GM23338 (cell line): ENCODE data around the gene NFKBIZ. TPM values are rescaled to one million over a fixed set of nuclear protein-coding genes. Genes with fewer than 3 reads are reported as not detected.

ENCODE experiments used
- ATAC-seq: fragments of 200-7000 bp; cut with Tn5 transposase; 3 replicates; pipeline ENCODE4 v1.9.1; 2020
- DNase-seq: peaks from one replicate; pipeline ENCODE4 v3.0.0-alpha.2; 2015; ENCODE audit warnings: low spot score
- H2AFZ ChIP-seq: fragments of 200-600 bp; sonication (generic); 2 replicates; pipeline ENCODE4 v1.8.0; 2016; ENCODE audit warnings: antibody characterized with exemption, mild to moderate bottlenecking, moderate library complexity
- H3F3A ChIP-seq: fragments of 200-600 bp; sonication (generic); replicated peaks from 2 replicates; pipeline ENCODE4 v1.8.0; 2017; ENCODE audit warnings: antibody characterized with exemption, mixed run types, low read depth
- H3K27ac ChIP-seq: fragments of 200-600 bp; sonication (generic); 2 replicates; pipeline ENCODE4 v1.6.1; 2016; ENCODE audit warnings: low read depth
- H3K27me3 ChIP-seq: fragments of 200-600 bp; sonication (generic); 2 replicates; pipeline ENCODE4 v1.8.0; 2016; ENCODE audit warnings: mild to moderate bottlenecking, mixed run types, moderate library complexity; ENCODE audit not compliant: insufficient read depth
- H3K36me3 ChIP-seq: fragments of 200-600 bp; sonication (generic); 2 replicates; pipeline ENCODE4 v1.8.0; 2016; ENCODE audit warnings: mild to moderate bottlenecking; ENCODE audit not compliant: insufficient read depth
- H3K4me1 ChIP-seq: fragments of 200-600 bp; sonication (generic); 2 replicates; pipeline ENCODE4 v1.8.0; 2016; ENCODE audit warnings: mild to moderate bottlenecking, moderate library complexity; ENCODE audit not compliant: insufficient read depth
- H3K4me2 ChIP-seq: fragments of 200-600 bp; sonication (generic); 2 replicates; pipeline ENCODE4 v1.7.1; 2017; ENCODE audit warnings: mixed run types
- H3K4me3 ChIP-seq: fragments of 200-600 bp; sonication (generic); 2 replicates; pipeline ENCODE4 v1.6.1; 2016; ENCODE audit warnings: mixed run types
- H3K79me2 ChIP-seq: fragments of 200-600 bp; sonication (generic); replicated peaks from 2 replicates; pipeline ENCODE4 v1.8.0; 2017; ENCODE audit warnings: mild to moderate bottlenecking; ENCODE audit not compliant: insufficient read depth
- H3K9me2 ChIP-seq: fragments of 200-600 bp; sonication (generic); 2 replicates; pipeline ENCODE4 v1.8.0; 2017; ENCODE audit not compliant: insufficient read depth
- H4K20me1 ChIP-seq: fragments of 200-600 bp; sonication (generic); replicated peaks from 2 replicates; pipeline ENCODE4 v1.8.0; 2017; ENCODE audit warnings: mild to moderate bottlenecking; ENCODE audit not compliant: insufficient read depth
- H3K27ac Mint-ChIP-seq: 2 replicates; pipeline ENCODE4 v1.8.0; 2020; ENCODE audit warnings: inconsistent platforms, mild to moderate bottlenecking, moderate library complexity, mixed read lengths
- H3K27me3 Mint-ChIP-seq: 3 replicates; pipeline ENCODE4 v1.8.0; 2022; ENCODE audit warnings: low read depth, mild to moderate bottlenecking, moderate library complexity, mixed read lengths, inconsistent platforms; ENCODE audit not compliant: insufficient read depth, poor library complexity
- H3K36me3 Mint-ChIP-seq: 3 replicates; pipeline ENCODE4 v1.8.0; 2021; ENCODE audit warnings: low read depth, mild to moderate bottlenecking, inconsistent platforms, moderate library complexity, mixed read lengths
- H3K4me1 Mint-ChIP-seq: 3 replicates; pipeline ENCODE4 v1.8.0; 2020; ENCODE audit warnings: mild to moderate bottlenecking, inconsistent platforms, mixed read lengths
- H3K4me3 Mint-ChIP-seq: 3 replicates; pipeline ENCODE4 v1.8.0; 2021; ENCODE audit warnings: moderate library complexity, mild to moderate bottlenecking, inconsistent platforms, mixed read lengths
- H3K9me3 Mint-ChIP-seq: 3 replicates; pipeline ENCODE4 v1.8.0; 2020; ENCODE audit warnings: moderate library complexity, mild to moderate bottlenecking, inconsistent platforms, mixed read lengths
- CREB1 ChIP-seq: fragments of 250-450 bp; sonication (Bioruptor Pico); IDR thresholded peaks from 2 replicates; pipeline ENCODE4 v1.5.0; 2020; ENCODE audit warnings: low read depth, mild to moderate bottlenecking, moderate library complexity
- CTCF ChIP-seq, 2 experiments: fragments of 200-600 bp in 1 of 2; sonication (generic) in 1 of 2; conservative IDR thresholded peaks; 2 replicates each; pipeline versions ENCODE4 v1.5.1 to v1.6.1; 2016 to 2017; ENCODE audit warnings: antibody characterized with exemption in 2 of 2, low read depth in 2 of 2, mild to moderate bottlenecking in 2 of 2, moderate library complexity in 1 of 2
- ETS1 ChIP-seq: IDR thresholded peaks from 2 replicates; pipeline ENCODE4 v1.6.1; 2016; ENCODE audit warnings: antibody characterized with exemption
- EZH2 ChIP-seq: fragments of 200-600 bp; sonication (generic); IDR thresholded peaks from one replicate; pipeline ENCODE4 v1.8.0; 2017; ENCODE audit warnings: antibody characterized with exemption, mild to moderate bottlenecking, low read depth; ENCODE audit not compliant: unreplicated experiment
- EZH2phosphoT487 ChIP-seq: fragments of 200-600 bp; sonication (generic); IDR thresholded peaks from one replicate; pipeline ENCODE4 v1.8.1; 2018; ENCODE audit warnings: antibody characterized with exemption; ENCODE audit not compliant: unreplicated experiment
- JUNB ChIP-seq: IDR thresholded peaks from one replicate; pipeline ENCODE4 v1.6.1; 2016; ENCODE audit warnings: antibody characterized with exemption; ENCODE audit not compliant: unreplicated experiment
- NANOG ChIP-seq: IDR thresholded peaks from 2 replicates; pipeline ENCODE4 v1.6.1; 2016; ENCODE audit warnings: antibody characterized with exemption, borderline replicate concordance
- POLR2AphosphoS5 ChIP-seq: IDR thresholded peaks from 2 replicates; pipeline ENCODE4 v1.6.1; 2016; ENCODE audit warnings: antibody characterized with exemption, low read depth
- REST ChIP-seq: IDR thresholded peaks from one replicate; pipeline ENCODE4 v1.6.1; 2018; ENCODE audit warnings: antibody characterized with exemption; ENCODE audit not compliant: unreplicated experiment
- STAT1 ChIP-seq: IDR thresholded peaks from one replicate; pipeline ENCODE4 v1.6.1; 2016; ENCODE audit warnings: antibody characterized with exemption; ENCODE audit not compliant: unreplicated experiment
- ZNF114 ChIP-seq: fragments of 250-450 bp; sonication (Bioruptor Pico); IDR thresholded peaks from 2 replicates; pipeline ENCODE4 v1.5.0; 2020; ENCODE audit warnings: mild to moderate bottlenecking, moderate library complexity
- ZNF331 ChIP-seq: fragments of 250-450 bp; sonication (Bioruptor Pico); IDR thresholded peaks from 2 replicates; pipeline ENCODE4 v1.5.0; 2020; ENCODE audit warnings: low read depth, mild to moderate bottlenecking, moderate library complexity
- ZNF462 ChIP-seq: fragments of 250-450 bp; sonication (Bioruptor Pico); IDR thresholded peaks from 2 replicates; pipeline ENCODE4 v1.5.0; 2020; ENCODE audit warnings: mild to moderate bottlenecking, moderate library complexity
- polyA plus RNA-seq: library from polyadenylated mRNA; unstranded; fragments of >200 nt; fragmentation: Nextera tagmentation; extraction: Ambion mirVana; gene quantifications from 2 replicates; pipeline ENCODE4 v1.2.1, GENCODE V29; 2016
- total RNA-seq: library from RNA; depleted of rRNA; stranded (reverse); fragments of >200 nt; shearing (Covaris generic); gene quantifications from 2 replicates; pipeline ENCODE4 v1.2.3, GENCODE V29; 2014

NFKBIZ gene
- total and polyA plus RNA-seq, 2 experiments from 2014 or later: 14.1 to 18.2 TPM

GRCh38 chr3:101829874-101830273 is 19.4 kb upstream of the NFKBIZ start:
- no peaks in the 10 kb centered on the region for H4K20me1 ChIP-seq
- Mint-ChIP-seq H3K27me3 (peaks cover 6% of the 10 kb centered on the region), H3K27ac (no peak overlapping the region), H3K9me3 (no peaks in the 10 kb centered on the region; the same call in 2 of the 3 replicates), H3K36me3 (no peaks in the 10 kb centered on the region), H3K4me3 (no peak overlapping the region), H3K4me1 (peaks cover 17% of the 10 kb centered on the region)
- no peak overlapping the region for H3K27ac ChIP-seq
- DNase-seq (no peak), ATAC-seq (no peak)
- no peak overlapping the region for H3K4me2 ChIP-seq
- no peak overlapping the region for H2AFZ ChIP-seq
- H3F3A ChIP-seq: no peaks in the 10 kb centered on the region
- H3K36me3 ChIP-seq: no peaks in the 10 kb centered on the region
- TF ChIP-seq ZNF462: no peak
- no peak for TF ChIP-seq ZNF114 (CRISPR knock-in tag)
- TF ChIP-seq CREB1 (CRISPR knock-in tag): no peak
- no peak for TF ChIP-seq REST
- no peak for TF ChIP-seq JUNB
- TF ChIP-seq ETS1: no peak
- no peak for TF ChIP-seq ZNF331 (CRISPR knock-in tag)
- no peak for TF ChIP-seq CTCF (conservative IDR thresholded peaks at IDR 0.05; ENCODE audit: low read depth in 2 of 2)
- no peak for TF ChIP-seq NANOG
- TF ChIP-seq POLR2AphosphoS5: no peak
- TF ChIP-seq EZH2: no peak
- no peak for TF ChIP-seq EZH2phosphoT487
- TF ChIP-seq STAT1: no peak
- no peak overlapping the region for H3K4me3 ChIP-seq
- H3K79me2 ChIP-seq: peaks cover 6% of the 10 kb centered on the region; the same call in 1 of the 2 replicates
- no peaks in the 10 kb centered on the region for H3K9me2 ChIP-seq
- no peaks in the 10 kb centered on the region for H3K27me3 ChIP-seq
- peaks cover 19% of the 10 kb centered on the region for H3K4me1 ChIP-seq
